ENCODE measurements around the gene PHACTR1. TPM values are rescaled to one million over a fixed set of nuclear protein-coding genes. Genes with fewer than 3 reads are reported as not detected.

The PHACTR1 gene
- total RNA-seq, 1 experiment from 2014 or later, result 15.5 TPM

- no peak for TF ChIP-seq FOXJ3 (CRISPR knock-in tag; IDR thresholded peaks at IDR 0.05; ENCODE audit: borderline replicate concordance)
- TF ChIP-seq FOXP1 (CRISPR knock-in tag; IDR thresholded peaks at IDR 0.05; ENCODE audit: borderline replicate concordance), result no peak
Observed at GRCh38 chr6:13046084-13046483, 329.5 kb downstream of the PHACTR1 start (continued).

- DNase-seq (ENCODE audit: low spot score), result no peak
- Mint-ChIP-seq H3K9me3 (peaks cover 8% of the 10 kb centered on the region), H3K4me1 (peaks cover 11% of the 10 kb centered on the region), H3K36me3 (peaks cover 4% of the 10 kb centered on the region; the same call in 1 of the 2 replicates), H3K27me3 (ENCODE audit: low read depth) (no peaks in the 10 kb centered on the region), H3K27ac (no peak overlapping the region), H3K4me3 (no peak overlapping the region)
- ChIA-PET POLR2A (no interaction called here), CTCF (no interaction called here)
- ATAC-seq, result no peak
- TF ChIP-seq PRDM15 (CRISPR knock-in tag; IDR thresholded peaks at IDR 0.05) (no peak), RELA (CRISPR knock-in tag; IDR thresholded peaks at IDR 0.05; ENCODE audit: borderline replicate concordance) (no peak), ZNF532 (CRISPR knock-in tag; IDR thresholded peaks at IDR 0.05; ENCODE audit: borderline replicate concordance) (no peak), ATF3 (CRISPR knock-in tag; conservative IDR thresholded peaks at IDR 0.05) (no peak), E2F4 (CRISPR knock-in tag; IDR thresholded peaks at IDR 0.05; ENCODE audit: borderline replicate concordance, low read depth) (no peak), ATF2 (CRISPR knock-in tag; IDR thresholded peaks at IDR 0.05; ENCODE audit: borderline replicate concordance, low read depth) (no peak), ZNF263 (CRISPR knock-in tag; IDR thresholded peaks at IDR 0.05; ENCODE audit: low read depth) (no peak), ZNF138 (CRISPR knock-in tag; conservative IDR thresholded peaks at IDR 0.05) (no peak), ZBTB21 (CRISPR knock-in tag; IDR thresholded peaks at IDR 0.05; ENCODE audit: borderline replicate concordance) (no peak), TCF7 (CRISPR knock-in tag; IDR thresholded peaks at IDR 0.05; ENCODE audit: low read depth) (no peak), EMX1 (CRISPR knock-in tag; IDR thresholded peaks at IDR 0.05) (no peak), ZNF232 (CRISPR knock-in tag; IDR thresholded peaks at IDR 0.05) (no peak), ZNF121 (CRISPR knock-in tag; IDR thresholded peaks at IDR 0.05) (no peak), ZNF416 (CRISPR knock-in tag; IDR thresholded peaks at IDR 0.05) (no peak), IRF2 (CRISPR knock-in tag; IDR thresholded peaks at IDR 0.05; ENCODE audit: borderline replicate concordance, low read depth) (no peak), ZNF219 (CRISPR knock-in tag; IDR thresholded peaks at IDR 0.05; ENCODE audit: borderline replicate concordance) (no peak), ZMAT4 (CRISPR knock-in tag; IDR thresholded peaks at IDR 0.05) (no peak), NFATC4 (CRISPR knock-in tag; IDR thresholded peaks at IDR 0.05) (no peak), AFF4 (CRISPR knock-in tag; IDR thresholded peaks at IDR 0.05; ENCODE audit: borderline replicate concordance) (no peak)
Observed at GRCh38 chr6:13048113-13048512, 331.5 kb downstream of the PHACTR1 start.

Measured in WTC11 (cell line).